ENCODE measurements around the gene CREBBP. TPM values are rescaled to one million over a fixed set of nuclear protein-coding genes. Genes with fewer than 3 reads are reported as not detected.

The CREBBP gene
- polyA plus RNA-seq, 3 donors, result 65.1 to 76.4 (median 66.5) TPM

- DNase-seq (ENCODE audit: low read depth in 3 of 3, low spot score in 2 of 3), result no peak
Observed at GRCh38 chr16:3744018-3744417, 136.5 kb downstream of the CREBBP start.

GRCh38 chr16:3740934-3741333 lies 139.6 kb downstream of the CREBBP start:
- no peak for DNase-seq (ENCODE audit: low read depth in 3 of 3, low spot score in 2 of 3)

- DNase-seq (ENCODE audit: low read depth in 3 of 3, low spot score in 2 of 3), result no peak
Observed at GRCh38 chr16:3740186-3740585, 140.3 kb downstream of the CREBBP start.

- DNase-seq (ENCODE audit: low read depth in 3 of 3, low spot score in 2 of 3), result no peak
Observed at GRCh38 chr16:3739636-3740035, 140.9 kb downstream of the CREBBP start.

GRCh38 chr16:3738541-3738940 lies 142.0 kb downstream of the CREBBP start:
- DNase-seq (ENCODE audit: low read depth in 3 of 3, low spot score in 2 of 3), result no peak

- no peak for DNase-seq (ENCODE audit: low read depth in 3 of 3, low spot score in 2 of 3)
Observed at GRCh38 chr16:3738128-3738527, 142.4 kb downstream of the CREBBP start.

GRCh38 chr16:3737181-3737580 lies 143.3 kb downstream of the CREBBP start:
- DNase-seq (ENCODE audit: low read depth in 3 of 3, low spot score in 2 of 3), result no peak

- no peak for DNase-seq (ENCODE audit: low read depth in 3 of 3, low spot score in 2 of 3)
Observed at GRCh38 chr16:3736116-3736515, 144.4 kb downstream of the CREBBP start.

GRCh38 chr16:3735541-3735940 lies 145.0 kb downstream of the CREBBP start:
- DNase-seq (ENCODE audit: low read depth in 3 of 3, low spot score in 2 of 3), result no peak

GRCh38 chr16:3734758-3735221 lies 145.7 kb downstream of the CREBBP start:
- DNase-seq (ENCODE audit: low read depth in 3 of 3, low spot score in 2 of 3), result no peak

- no peak for DNase-seq (ENCODE audit: low read depth in 3 of 3, low spot score in 2 of 3)
Observed at GRCh38 chr16:3734084-3734757, 146.3 kb downstream of the CREBBP start.

- no peak for DNase-seq (ENCODE audit: low read depth in 3 of 3, low spot score in 2 of 3)
Observed at GRCh38 chr16:3732171-3732570, 148.3 kb downstream of the CREBBP start.

GRCh38 chr16:3731126-3731935 lies 149.2 kb downstream of the CREBBP start:
- no peak for DNase-seq (ENCODE audit: low read depth in 3 of 3, low spot score in 2 of 3)

- no peak for DNase-seq (ENCODE audit: low read depth in 3 of 3, low spot score in 2 of 3)
Observed at GRCh38 chr16:3730161-3731125, 150.1 kb downstream of the CREBBP start.

GRCh38 chr16:3729161-3730112 lies 151.1 kb downstream of the CREBBP start:
- DNase-seq (ENCODE audit: low read depth in 3 of 3, low spot score in 2 of 3), result no peak

- no peak for DNase-seq (ENCODE audit: low read depth in 3 of 3, low spot score in 2 of 3)
Observed at GRCh38 chr16:3728424-3729160, 151.9 kb downstream of the CREBBP start.

- DNase-seq (ENCODE audit: low read depth in 3 of 3, low spot score in 2 of 3), result no peak
Observed at GRCh38 chr16:3727806-3728381, 152.6 kb downstream of the CREBBP start.

GRCh38 chr16:3726021-3726687 lies 154.4 kb downstream of the CREBBP start:
- no peak for DNase-seq (ENCODE audit: low read depth in 3 of 3, low spot score in 2 of 3)
